Muscle of back (tissue), 13 donors: ENCODE results near the gene GBX2. TPM values are rescaled to one million over a fixed set of nuclear protein-coding genes. Genes with fewer than 3 reads are reported as not detected.
A peak's percentile ranks its signal among the peaks of the same experiment; 100 is the strongest.

Experiments
- DNase-seq, 3 donors: peaks; one replicate each; pipeline versions ENCODE4 v3.0.0 to v3.0.0-alpha.2; 2013
- long read RNA-seq, 9 donors: transcript quantifications; one replicate each; lab custom pipeline, GENCODE V29; 2026
- polyA plus RNA-seq, 10 donors: library from polyadenylated mRNA; unstranded; fragments of 120-200 nt; gene quantifications; one replicate each; pipeline ENCODE4 v1.2.1, GENCODE V29; 2013; ENCODE audit not compliant: insufficient read length in 10 of 10

The GBX2 gene
- under 1 TPM in 2 of 10 donors, not detected in 8; 0.16 to 0.25 TPM for polyA plus RNA-seq
- long read RNA-seq, donor 1: 0 reads
- long read RNA-seq, donor 2: 0 reads
- long read RNA-seq, donor 3: 0 reads
- long read RNA-seq, donor 4: 0 reads
- long read RNA-seq, donor 5: 0 reads
- long read RNA-seq, donor 6: 0 reads
- long read RNA-seq, donor 7: 0 reads
- long read RNA-seq, donor 8: 0 reads
- long read RNA-seq, donor 9: 0 reads

GRCh38 chr2:236168110-236169080, at the start of gene GBX2:
Gene GBX2 (minus strand): TSS chr2:236168386. CDS start chr2:236167971, 415 bp downstream.
- DNase-seq: peak; percentile 54 to 73 (median 60)

GRCh38 chr2:236217926-236218325, 49.7 kb upstream of the GBX2 start:
- DNase-seq: no peak

GRCh38 chr2:236216711-236217110, 48.5 kb upstream of the GBX2 start:
- DNase-seq: no peak

- DNase-seq: no peak
Observed at GRCh38 chr2:236215761-236216333, 47.7 kb upstream of the GBX2 start.

- DNase-seq: no peak
Observed at GRCh38 chr2:236215196-236215595, 47.0 kb upstream of the GBX2 start.

GRCh38 chr2:236214376-236214995, 46.3 kb upstream of the GBX2 start:
- DNase-seq: no peak

- DNase-seq: no peak
Observed at GRCh38 chr2:236211296-236211695, 43.1 kb upstream of the GBX2 start.

- no peak for DNase-seq
Observed at GRCh38 chr2:236210536-236210935, 42.4 kb upstream of the GBX2 start.

- DNase-seq: no peak
Observed at GRCh38 chr2:236209996-236210395, 41.8 kb upstream of the GBX2 start.

- no peak for DNase-seq
Observed at GRCh38 chr2:236209535-236209934, 41.3 kb upstream of the GBX2 start.

GRCh38 chr2:236208019-236208926, 40.1 kb upstream of the GBX2 start:
- no peak for DNase-seq

GRCh38 chr2:236207472-236207871, 39.3 kb upstream of the GBX2 start:
- no peak for DNase-seq

GRCh38 chr2:236205867-236206645, 37.9 kb upstream of the GBX2 start:
- no peak for DNase-seq

- no peak for DNase-seq
Observed at GRCh38 chr2:236204953-236205352, 36.8 kb upstream of the GBX2 start.

- no peak for DNase-seq
Observed at GRCh38 chr2:236200378-236200777, 32.2 kb upstream of the GBX2 start.

- DNase-seq: no peak
Observed at GRCh38 chr2:236196366-236196765, 28.2 kb upstream of the GBX2 start.

GRCh38 chr2:236195726-236196125, 27.5 kb upstream of the GBX2 start:
- DNase-seq: no peak

GRCh38 chr2:236194786-236195185, 26.6 kb upstream of the GBX2 start:
- DNase-seq: no peak

- DNase-seq: no peak
Observed at GRCh38 chr2:236193026-236193425, 24.8 kb upstream of the GBX2 start.

- DNase-seq: no peak
Observed at GRCh38 chr2:236190674-236191073, 22.5 kb upstream of the GBX2 start.
